ENCODE results near the gene ZNF487.

DNA sequence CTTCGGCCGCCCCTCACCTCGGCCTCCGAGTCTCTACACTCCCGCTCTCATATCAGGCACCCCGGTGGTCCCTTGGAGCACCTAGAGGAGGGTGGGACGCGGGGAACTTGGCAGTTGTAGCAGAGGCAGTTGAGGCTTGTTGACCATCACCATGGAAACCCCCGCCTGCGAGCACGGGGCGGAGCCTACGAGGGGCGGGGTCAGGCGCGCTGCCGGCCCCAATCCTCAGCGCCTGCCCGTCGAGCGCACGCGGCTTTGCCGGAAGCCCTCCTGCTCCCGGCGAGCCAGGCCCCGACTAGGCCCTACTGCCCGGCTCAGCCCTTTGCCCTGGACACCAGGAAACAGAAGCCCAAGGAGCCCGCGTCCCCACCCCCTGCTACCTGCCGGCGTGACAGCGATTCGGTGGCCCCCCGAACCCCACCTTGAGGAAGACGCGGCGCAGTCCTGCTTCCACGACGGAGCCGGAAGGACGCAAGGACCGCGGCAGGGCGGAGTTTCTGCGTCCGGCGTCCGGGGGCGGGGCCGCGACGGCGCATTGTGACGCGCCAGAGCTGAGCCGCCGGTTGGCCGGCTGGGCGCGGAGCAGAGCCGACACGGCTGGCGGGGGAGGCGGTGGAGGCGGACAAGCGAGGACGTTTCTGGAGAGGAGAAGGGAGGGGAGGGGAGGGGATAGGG is 28.1 kb upstream of the ZNF487 start, which contains the start of gene HNRNPF:
- TF ChIP-seq, protein P1, sequence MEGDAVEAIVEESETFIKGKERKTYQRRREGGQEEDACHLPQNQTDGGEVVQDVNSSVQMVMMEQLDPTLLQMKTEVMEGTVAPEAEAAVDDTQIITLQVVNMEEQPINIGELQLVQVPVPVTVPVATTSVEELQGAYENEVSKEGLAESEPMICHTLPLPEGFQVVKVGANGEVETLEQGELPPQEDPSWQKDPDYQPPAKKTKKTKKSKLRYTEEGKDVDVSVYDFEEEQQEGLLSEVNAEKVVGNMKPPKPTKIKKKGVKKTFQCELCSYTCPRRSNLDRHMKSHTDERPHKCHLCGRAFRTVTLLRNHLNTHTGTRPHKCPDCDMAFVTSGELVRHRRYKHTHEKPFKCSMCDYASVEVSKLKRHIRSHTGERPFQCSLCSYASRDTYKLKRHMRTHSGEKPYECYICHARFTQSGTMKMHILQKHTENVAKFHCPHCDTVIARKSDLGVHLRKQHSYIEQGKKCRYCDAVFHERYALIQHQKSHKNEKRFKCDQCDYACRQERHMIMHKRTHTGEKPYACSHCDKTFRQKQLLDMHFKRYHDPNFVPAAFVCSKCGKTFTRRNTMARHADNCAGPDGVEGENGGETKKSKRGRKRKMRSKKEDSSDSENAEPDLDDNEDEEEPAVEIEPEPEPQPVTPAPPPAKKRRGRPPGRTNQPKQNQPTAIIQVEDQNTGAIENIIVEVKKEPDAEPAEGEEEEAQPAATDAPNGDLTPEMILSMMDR (conservative IDR thresholded peaks at IDR 0.05; ENCODE audit: low read depth in 2 of 2): no peak
- TF ChIP-seq POLR2AphosphoS5 (IDR thresholded peaks at IDR 0.05; ENCODE audit: low read depth): peak; percentile 91
- TF ChIP-seq, protein P2, sequence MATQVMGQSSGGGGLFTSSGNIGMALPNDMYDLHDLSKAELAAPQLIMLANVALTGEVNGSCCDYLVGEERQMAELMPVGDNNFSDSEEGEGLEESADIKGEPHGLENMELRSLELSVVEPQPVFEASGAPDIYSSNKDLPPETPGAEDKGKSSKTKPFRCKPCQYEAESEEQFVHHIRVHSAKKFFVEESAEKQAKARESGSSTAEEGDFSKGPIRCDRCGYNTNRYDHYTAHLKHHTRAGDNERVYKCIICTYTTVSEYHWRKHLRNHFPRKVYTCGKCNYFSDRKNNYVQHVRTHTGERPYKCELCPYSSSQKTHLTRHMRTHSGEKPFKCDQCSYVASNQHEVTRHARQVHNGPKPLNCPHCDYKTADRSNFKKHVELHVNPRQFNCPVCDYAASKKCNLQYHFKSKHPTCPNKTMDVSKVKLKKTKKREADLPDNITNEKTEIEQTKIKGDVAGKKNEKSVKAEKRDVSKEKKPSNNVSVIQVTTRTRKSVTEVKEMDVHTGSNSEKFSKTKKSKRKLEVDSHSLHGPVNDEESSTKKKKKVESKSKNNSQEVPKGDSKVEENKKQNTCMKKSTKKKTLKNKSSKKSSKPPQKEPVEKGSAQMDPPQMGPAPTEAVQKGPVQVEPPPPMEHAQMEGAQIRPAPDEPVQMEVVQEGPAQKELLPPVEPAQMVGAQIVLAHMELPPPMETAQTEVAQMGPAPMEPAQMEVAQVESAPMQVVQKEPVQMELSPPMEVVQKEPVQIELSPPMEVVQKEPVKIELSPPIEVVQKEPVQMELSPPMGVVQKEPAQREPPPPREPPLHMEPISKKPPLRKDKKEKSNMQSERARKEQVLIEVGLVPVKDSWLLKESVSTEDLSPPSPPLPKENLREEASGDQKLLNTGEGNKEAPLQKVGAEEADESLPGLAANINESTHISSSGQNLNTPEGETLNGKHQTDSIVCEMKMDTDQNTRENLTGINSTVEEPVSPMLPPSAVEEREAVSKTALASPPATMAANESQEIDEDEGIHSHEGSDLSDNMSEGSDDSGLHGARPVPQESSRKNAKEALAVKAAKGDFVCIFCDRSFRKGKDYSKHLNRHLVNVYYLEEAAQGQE (IDR thresholded peaks at IDR 0.05; ENCODE audit: unreplicated experiment): no peak
- TF ChIP-seq EZH2 (IDR thresholded peaks at IDR 0.05; ENCODE audit: low read depth, unreplicated experiment): no peak

All from GM23338 (cell line).